Measurements from ENCODE around the gene COLEC12.

Gene COLEC12

GRCh38 chr18:361941-362310 lies 138.6 kb downstream of the COLEC12 start:
- Histone ChIP-seq H3K4me1 (ENCODE audit: insufficient read depth, low read length) (peaks cover 18% of the 10 kb centered on the region), H3K36me3 (ENCODE audit: insufficient read depth, low read length) (no peaks in the 10 kb centered on the region)

GRCh38 chr18:361100-361732 lies 139.3 kb downstream of the COLEC12 start:
- no peak overlapping the region for H3K27ac ChIP-seq (ENCODE audit: low read depth, low read length)

More at GRCh38 chr18:361941-362310, 138.6 kb downstream of the COLEC12 start:
- H3K9me3 ChIP-seq (ENCODE audit: low read length): no peaks in the 10 kb centered on the region
- no peak overlapping the region for H3K4me3 ChIP-seq (ENCODE audit: low read depth in 1 of 2, low read length in 2 of 2)
- no peak overlapping the region for H3K27ac ChIP-seq (ENCODE audit: low read depth, low read length)
- H3K9ac ChIP-seq (ENCODE audit: low read length): no peak overlapping the region
- H3K27me3 ChIP-seq (ENCODE audit: control insufficient read depth in 1 of 2, insufficient read depth in 2 of 2, low read length in 2 of 2): no peaks in the 10 kb centered on the region

GRCh38 chr18:360676-361075 lies 139.8 kb downstream of the COLEC12 start:
- H3K4me3 ChIP-seq (ENCODE audit: low read depth in 1 of 2, low read length in 2 of 2): no peak overlapping the region
- peaks cover 30% of the 10 kb centered on the region for H3K4me1 ChIP-seq (ENCODE audit: insufficient read depth, low read length)
- no peaks in the 10 kb centered on the region for H3K27me3 ChIP-seq (ENCODE audit: control insufficient read depth in 1 of 2, insufficient read depth in 2 of 2, low read length in 2 of 2)
- H3K9me3 ChIP-seq (ENCODE audit: low read length): no peaks in the 10 kb centered on the region
- no peaks in the 10 kb centered on the region for H3K36me3 ChIP-seq (ENCODE audit: insufficient read depth, low read length)
- H3K27ac ChIP-seq (ENCODE audit: low read depth, low read length): no peak overlapping the region
- no peak overlapping the region for H3K9ac ChIP-seq (ENCODE audit: low read length)

More at GRCh38 chr18:361100-361732, 139.3 kb downstream of the COLEC12 start:
- Histone ChIP-seq H3K9ac (ENCODE audit: low read length) (no peak overlapping the region), H3K4me1 (ENCODE audit: insufficient read depth, low read length) (peaks cover 25% of the 10 kb centered on the region), H3K27me3 (ENCODE audit: control insufficient read depth in 1 of 2, insufficient read depth in 2 of 2, low read length in 2 of 2) (no peaks in the 10 kb centered on the region), H3K9me3 (ENCODE audit: low read length) (no peaks in the 10 kb centered on the region), H3K36me3 (ENCODE audit: insufficient read depth, low read length) (no peaks in the 10 kb centered on the region), H3K4me3 (ENCODE audit: low read depth in 1 of 2, low read length in 2 of 2) (no peak overlapping the region)

- H3K9me3 ChIP-seq (ENCODE audit: low read length): no peaks in the 10 kb centered on the region
- peaks cover 51% of the 10 kb centered on the region for H3K4me1 ChIP-seq (ENCODE audit: insufficient read depth, low read length)
- no peaks in the 10 kb centered on the region for H3K36me3 ChIP-seq (ENCODE audit: insufficient read depth, low read length)
- no peaks in the 10 kb centered on the region for H3K27me3 ChIP-seq (ENCODE audit: control insufficient read depth in 1 of 2, insufficient read depth in 2 of 2, low read length in 2 of 2)
- no peak overlapping the region for H3K4me3 ChIP-seq (ENCODE audit: low read depth in 1 of 2, low read length in 2 of 2)
- no peak overlapping the region for H3K9ac ChIP-seq (ENCODE audit: low read length)
- peak overlapping the region; percentile 70 for H3K27ac ChIP-seq (ENCODE audit: low read depth, low read length)
These were observed 143.7 kb downstream of the COLEC12 start for GRCh38 chr18:356778-357177.

- no peaks in the 10 kb centered on the region for H3K27me3 ChIP-seq (ENCODE audit: control insufficient read depth in 1 of 2, insufficient read depth in 2 of 2, low read length in 2 of 2)
- no peak overlapping the region for H3K9ac ChIP-seq (ENCODE audit: low read length)
- no peak overlapping the region for H3K27ac ChIP-seq (ENCODE audit: low read depth, low read length)
- H3K9me3 ChIP-seq (ENCODE audit: low read length): no peaks in the 10 kb centered on the region
- no peaks in the 10 kb centered on the region for H3K36me3 ChIP-seq (ENCODE audit: insufficient read depth, low read length)
- H3K4me3 ChIP-seq (ENCODE audit: low read depth in 1 of 2, low read length in 2 of 2): no peak overlapping the region
- peaks cover 51% of the 10 kb centered on the region for H3K4me1 ChIP-seq (ENCODE audit: insufficient read depth, low read length)
These were observed 144.8 kb downstream of the COLEC12 start for GRCh38 chr18:355678-356077.

GRCh38 chr18:354471-354870 lies 146.0 kb downstream of the COLEC12 start:
- Histone ChIP-seq H3K27me3 (ENCODE audit: control insufficient read depth in 1 of 2, insufficient read depth in 2 of 2, low read length in 2 of 2) (no peaks in the 10 kb centered on the region), H3K9ac (ENCODE audit: low read length) (no peak overlapping the region), H3K27ac (ENCODE audit: low read depth, low read length) (peak overlapping the region; percentile 27), H3K9me3 (ENCODE audit: low read length) (no peaks in the 10 kb centered on the region), H3K36me3 (ENCODE audit: insufficient read depth, low read length) (no peaks in the 10 kb centered on the region), H3K4me3 (ENCODE audit: low read depth in 1 of 2, low read length in 2 of 2) (no peak overlapping the region), H3K4me1 (ENCODE audit: insufficient read depth, low read length) (peaks cover 51% of the 10 kb centered on the region)

GRCh38 chr18:354003-354402 lies 146.5 kb downstream of the COLEC12 start:
- H3K36me3 ChIP-seq (ENCODE audit: insufficient read depth, low read length): no peaks in the 10 kb centered on the region
- H3K9ac ChIP-seq (ENCODE audit: low read length): no peak overlapping the region
- peaks cover 51% of the 10 kb centered on the region for H3K4me1 ChIP-seq (ENCODE audit: insufficient read depth, low read length)
- peak overlapping the region; percentile 27 for H3K27ac ChIP-seq (ENCODE audit: low read depth, low read length)
- H3K4me3 ChIP-seq (ENCODE audit: low read depth in 1 of 2, low read length in 2 of 2): no peak overlapping the region
- no peaks in the 10 kb centered on the region for H3K9me3 ChIP-seq (ENCODE audit: low read length)
- H3K27me3 ChIP-seq (ENCODE audit: control insufficient read depth in 1 of 2, insufficient read depth in 2 of 2, low read length in 2 of 2): no peaks in the 10 kb centered on the region

- H3K36me3 ChIP-seq (ENCODE audit: insufficient read depth, low read length): no peaks in the 10 kb centered on the region
- H3K9me3 ChIP-seq (ENCODE audit: low read length): no peaks in the 10 kb centered on the region
- H3K27ac ChIP-seq (ENCODE audit: low read depth, low read length): no peak overlapping the region
- peaks cover 48% of the 10 kb centered on the region for H3K4me1 ChIP-seq (ENCODE audit: insufficient read depth, low read length)
- H3K27me3 ChIP-seq (ENCODE audit: control insufficient read depth in 1 of 2, insufficient read depth in 2 of 2, low read length in 2 of 2): no peaks in the 10 kb centered on the region
- H3K9ac ChIP-seq (ENCODE audit: low read length): no peak overlapping the region
- no peak overlapping the region for H3K4me3 ChIP-seq (ENCODE audit: low read depth in 1 of 2, low read length in 2 of 2)
These were observed 148.1 kb downstream of the COLEC12 start for GRCh38 chr18:352438-352837.

GRCh38 chr18:350953-351572 lies 149.4 kb downstream of the COLEC12 start:
- Histone ChIP-seq H3K27ac (ENCODE audit: low read depth, low read length) (no peak overlapping the region), H3K4me3 (ENCODE audit: low read depth in 1 of 2, low read length in 2 of 2) (no peak overlapping the region), H3K4me1 (ENCODE audit: insufficient read depth, low read length) (peaks cover 35% of the 10 kb centered on the region), H3K36me3 (ENCODE audit: insufficient read depth, low read length) (no peaks in the 10 kb centered on the region), H3K27me3 (ENCODE audit: control insufficient read depth in 1 of 2, insufficient read depth in 2 of 2, low read length in 2 of 2) (no peaks in the 10 kb centered on the region), H3K9ac (ENCODE audit: low read length) (no peak overlapping the region), H3K9me3 (ENCODE audit: low read length) (no peaks in the 10 kb centered on the region)

- H3K4me3 ChIP-seq (ENCODE audit: low read depth in 1 of 2, low read length in 2 of 2): no peak overlapping the region
- no peaks in the 10 kb centered on the region for H3K36me3 ChIP-seq (ENCODE audit: insufficient read depth, low read length)
- H3K9ac ChIP-seq (ENCODE audit: low read length): no peak overlapping the region
- H3K4me1 ChIP-seq (ENCODE audit: insufficient read depth, low read length): peaks cover under 1% of the 10 kb centered on the region
- no peaks in the 10 kb centered on the region for H3K27me3 ChIP-seq (ENCODE audit: control insufficient read depth in 1 of 2, insufficient read depth in 2 of 2, low read length in 2 of 2)
- no peaks in the 10 kb centered on the region for H3K9me3 ChIP-seq (ENCODE audit: low read length)
- H3K27ac ChIP-seq (ENCODE audit: low read depth, low read length): no peak overlapping the region
These were observed 153.9 kb downstream of the COLEC12 start for GRCh38 chr18:346600-346999.

GRCh38 chr18:341102-341501 lies 159.4 kb downstream of the COLEC12 start:
- no peak overlapping the region for H3K9ac ChIP-seq (ENCODE audit: low read length)
- no peaks in the 10 kb centered on the region for H3K27me3 ChIP-seq (ENCODE audit: control insufficient read depth in 1 of 2, insufficient read depth in 2 of 2, low read length in 2 of 2)
- H3K4me3 ChIP-seq (ENCODE audit: low read depth in 1 of 2, low read length in 2 of 2): no peak overlapping the region
- H3K36me3 ChIP-seq (ENCODE audit: insufficient read depth, low read length): no peaks in the 10 kb centered on the region
- peaks cover 28% of the 10 kb centered on the region for H3K4me1 ChIP-seq (ENCODE audit: insufficient read depth, low read length)
- H3K27ac ChIP-seq (ENCODE audit: low read depth, low read length): no peak overlapping the region
- no peaks in the 10 kb centered on the region for H3K9me3 ChIP-seq (ENCODE audit: low read length)

- Histone ChIP-seq H3K4me3 (ENCODE audit: low read depth in 1 of 2, low read length in 2 of 2) (no peak overlapping the region), H3K27ac (ENCODE audit: low read depth, low read length) (peak overlapping the region; percentile 48), H3K9me3 (ENCODE audit: low read length) (no peaks in the 10 kb centered on the region), H3K4me1 (ENCODE audit: insufficient read depth, low read length) (peaks cover 28% of the 10 kb centered on the region), H3K9ac (ENCODE audit: low read length) (no peak overlapping the region), H3K27me3 (ENCODE audit: control insufficient read depth in 1 of 2, insufficient read depth in 2 of 2, low read length in 2 of 2) (no peaks in the 10 kb centered on the region), H3K36me3 (ENCODE audit: insufficient read depth, low read length) (no peaks in the 10 kb centered on the region)
These were observed 160.5 kb downstream of the COLEC12 start for GRCh38 chr18:340044-340443.

All from muscle layer of colon (tissue), 2 donors.